Mesothelial cell of epicardium (in vitro differentiated cells): Measurements from ENCODE around the gene SIRT4. TPM values are rescaled to one million over a fixed set of nuclear protein-coding genes. Genes with fewer than 3 reads are reported as not detected.

Experiments
- DNase-seq, 2 experiments: peaks; one replicate each; pipeline ENCODE4 v3.0.0; 2021; ENCODE audit warnings: low spot score in 2 of 2; ENCODE audit not compliant: unreplicated experiment in 2 of 2
- H3K27ac Mint-ChIP-seq: 2 replicates; pipeline ENCODE4 v1.8.0; 2021; ENCODE audit warnings: mixed read lengths
- H3K27me3 Mint-ChIP-seq: 2 replicates; pipeline ENCODE4 v1.8.0; 2021; ENCODE audit warnings: low read depth, mixed read lengths
- H3K36me3 Mint-ChIP-seq: 2 replicates; pipeline ENCODE4 v1.8.0; 2021; ENCODE audit warnings: mixed read lengths
- H3K4me1 Mint-ChIP-seq: 2 replicates; pipeline ENCODE4 v1.8.0; 2021; ENCODE audit warnings: mixed read lengths
- H3K4me3 Mint-ChIP-seq: 2 replicates; pipeline ENCODE4 v1.8.0; 2021; ENCODE audit warnings: mild to moderate bottlenecking, moderate library complexity, mixed read lengths
- H3K9me3 Mint-ChIP-seq: 2 replicates; pipeline ENCODE4 v1.8.0; 2021; ENCODE audit warnings: mixed read lengths
- total RNA-seq: library from RNA; stranded (reverse); gene quantifications from 3 replicates; pipeline ENCODE4 v1.2.1, GENCODE V29; 2021
- TF ChIP-seq, protein P1 (sequence below): fragments of 200-600 bp; sonication (generic); IDR thresholded peaks from one replicate; pipeline ENCODE4 v1.5.0; 2021; ENCODE audit warnings: antibody characterized with exemption; ENCODE audit not compliant: unreplicated experiment

The SIRT4 gene
- total RNA-seq, 1 donor from 2014 or later: 3.9 TPM

DNA sequence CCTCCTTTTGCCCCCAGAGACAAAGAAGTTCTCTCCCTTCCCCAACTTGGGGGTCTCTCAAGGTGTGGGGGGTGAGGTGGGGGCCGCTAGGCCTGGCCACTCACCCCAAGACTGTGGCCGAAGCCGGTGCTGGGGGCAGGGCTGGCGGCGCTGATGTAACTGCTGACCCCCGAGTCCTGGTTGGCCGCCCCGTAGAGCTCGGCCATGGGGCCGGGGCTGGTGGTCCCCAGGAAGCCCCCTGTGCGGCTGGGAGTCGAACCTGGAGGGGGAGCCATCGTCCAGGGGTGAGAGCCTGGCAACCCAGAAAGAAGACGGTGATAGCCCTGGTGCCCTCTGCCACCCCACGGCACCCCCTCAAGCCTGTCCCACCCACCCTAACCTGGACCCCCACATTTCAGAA, 43.9 kb downstream of the SIRT4 start:
- H3K27me3 Mint-ChIP-seq: no peaks in the 10 kb centered on the region
- H3K4me3 Mint-ChIP-seq: no peak overlapping the region
- no peak for DNase-seq
- no peaks in the 10 kb centered on the region for H3K4me1 Mint-ChIP-seq
- H3K9me3 Mint-ChIP-seq: no peaks in the 10 kb centered on the region
- peaks cover 14% of the 10 kb centered on the region for H3K36me3 Mint-ChIP-seq
- TF ChIP-seq, protein P1, sequence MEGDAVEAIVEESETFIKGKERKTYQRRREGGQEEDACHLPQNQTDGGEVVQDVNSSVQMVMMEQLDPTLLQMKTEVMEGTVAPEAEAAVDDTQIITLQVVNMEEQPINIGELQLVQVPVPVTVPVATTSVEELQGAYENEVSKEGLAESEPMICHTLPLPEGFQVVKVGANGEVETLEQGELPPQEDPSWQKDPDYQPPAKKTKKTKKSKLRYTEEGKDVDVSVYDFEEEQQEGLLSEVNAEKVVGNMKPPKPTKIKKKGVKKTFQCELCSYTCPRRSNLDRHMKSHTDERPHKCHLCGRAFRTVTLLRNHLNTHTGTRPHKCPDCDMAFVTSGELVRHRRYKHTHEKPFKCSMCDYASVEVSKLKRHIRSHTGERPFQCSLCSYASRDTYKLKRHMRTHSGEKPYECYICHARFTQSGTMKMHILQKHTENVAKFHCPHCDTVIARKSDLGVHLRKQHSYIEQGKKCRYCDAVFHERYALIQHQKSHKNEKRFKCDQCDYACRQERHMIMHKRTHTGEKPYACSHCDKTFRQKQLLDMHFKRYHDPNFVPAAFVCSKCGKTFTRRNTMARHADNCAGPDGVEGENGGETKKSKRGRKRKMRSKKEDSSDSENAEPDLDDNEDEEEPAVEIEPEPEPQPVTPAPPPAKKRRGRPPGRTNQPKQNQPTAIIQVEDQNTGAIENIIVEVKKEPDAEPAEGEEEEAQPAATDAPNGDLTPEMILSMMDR: no peak
- H3K27ac Mint-ChIP-seq: no peak overlapping the region

DNA sequence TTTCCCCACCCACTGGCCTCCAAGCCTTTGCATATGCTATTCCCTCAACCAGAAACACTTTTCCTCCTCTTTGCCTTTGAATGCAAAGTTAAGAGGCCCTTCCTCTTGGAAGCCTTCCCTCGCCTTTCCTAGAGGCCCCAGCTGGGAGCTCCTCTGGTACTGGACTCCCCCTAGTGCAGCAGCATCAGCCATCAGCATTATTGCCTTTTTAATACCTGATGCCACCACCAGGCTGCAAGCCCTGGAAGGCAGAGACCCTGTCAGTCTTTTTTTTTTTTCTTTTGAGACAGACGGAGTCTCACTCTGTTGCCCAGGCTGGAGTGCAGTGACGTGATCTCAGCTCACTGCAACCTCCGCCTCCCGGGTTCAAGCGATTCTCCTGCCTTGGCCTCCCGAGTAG, 44.6 kb downstream of the SIRT4 start:
- no peaks in the 10 kb centered on the region for H3K9me3 Mint-ChIP-seq
- H3K27me3 Mint-ChIP-seq: no peaks in the 10 kb centered on the region
- H3K4me1 Mint-ChIP-seq: no peaks in the 10 kb centered on the region
- no peak overlapping the region for H3K27ac Mint-ChIP-seq
- H3K36me3 Mint-ChIP-seq: peaks cover 17% of the 10 kb centered on the region
- DNase-seq: no peak
- TF ChIP-seq, protein P1: peak; percentile 61
- no peak overlapping the region for H3K4me3 Mint-ChIP-seq

DNA sequence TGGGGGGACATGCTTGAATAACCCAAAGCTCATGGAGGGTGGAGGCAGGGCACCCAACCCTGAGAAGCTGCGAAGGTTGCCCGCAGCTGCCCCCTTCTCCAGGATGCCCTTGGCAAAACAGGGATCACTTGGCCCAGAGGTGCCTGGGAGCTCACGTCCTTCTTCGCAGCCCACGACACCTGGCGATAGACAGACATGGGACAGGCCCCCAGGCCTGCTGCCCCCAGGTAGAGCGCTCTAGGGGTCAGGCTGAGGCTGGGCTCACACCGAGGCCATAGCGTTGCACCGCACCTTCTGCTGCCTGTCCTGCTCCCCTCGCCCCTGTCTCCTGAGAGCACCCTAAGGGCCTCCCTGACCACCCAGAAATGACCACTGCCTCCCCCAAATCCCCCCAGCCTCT, 45.6 kb downstream of the SIRT4 start:
- no peak overlapping the region for H3K27ac Mint-ChIP-seq
- no peak for DNase-seq
- no peaks in the 10 kb centered on the region for H3K9me3 Mint-ChIP-seq
- H3K36me3 Mint-ChIP-seq: peaks cover 17% of the 10 kb centered on the region
- H3K4me3 Mint-ChIP-seq: no peak overlapping the region
- no peaks in the 10 kb centered on the region for H3K4me1 Mint-ChIP-seq
- H3K27me3 Mint-ChIP-seq: no peaks in the 10 kb centered on the region
- TF ChIP-seq, protein P1: no peak

DNA sequence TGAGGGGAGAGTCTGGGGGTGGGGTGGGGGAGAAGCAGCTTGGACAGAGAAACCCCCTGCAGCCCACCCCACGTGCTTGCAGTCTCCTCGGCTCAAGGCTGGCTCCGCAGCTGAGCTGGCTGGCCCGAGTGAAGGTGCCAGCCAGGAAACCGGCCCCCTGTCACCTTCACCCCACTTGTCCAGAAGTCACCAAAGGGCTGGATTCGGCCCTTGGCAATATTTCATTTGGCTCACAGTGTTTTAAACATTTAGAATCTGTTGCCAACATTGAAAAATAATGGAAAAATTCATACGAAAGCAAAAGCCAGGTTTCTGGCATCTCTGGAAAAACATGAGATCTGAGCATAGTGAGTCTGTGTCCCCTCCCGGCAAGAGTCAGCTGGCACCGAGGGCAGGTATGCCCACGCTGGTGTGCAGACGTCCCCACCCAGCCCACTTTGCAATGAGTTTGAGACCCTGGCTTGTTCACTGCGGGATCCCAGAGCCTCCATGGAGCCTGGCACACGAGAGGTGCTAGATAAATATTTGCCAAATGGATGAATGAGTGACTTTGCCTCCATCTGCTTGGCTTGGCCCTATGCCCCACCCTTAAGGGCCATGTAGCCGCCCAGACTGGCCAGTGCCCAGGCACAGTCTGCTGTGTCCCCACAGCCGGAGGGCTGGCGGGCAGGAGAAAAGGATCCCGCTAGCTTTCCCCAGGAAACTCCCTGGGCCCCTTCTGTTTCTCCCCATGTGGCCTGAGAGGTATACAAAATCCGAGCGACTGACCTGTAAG, 48.6 kb downstream of the SIRT4 start:
- Mint-ChIP-seq H3K9me3 (no peaks in the 10 kb centered on the region), H3K4me3 (no peak overlapping the region), H3K4me1 (no peaks in the 10 kb centered on the region), H3K27me3 (no peaks in the 10 kb centered on the region), H3K27ac (no peak overlapping the region), H3K36me3 (peaks cover 15% of the 10 kb centered on the region)
- no peak for DNase-seq
- TF ChIP-seq, protein P1: no peak

DNA sequence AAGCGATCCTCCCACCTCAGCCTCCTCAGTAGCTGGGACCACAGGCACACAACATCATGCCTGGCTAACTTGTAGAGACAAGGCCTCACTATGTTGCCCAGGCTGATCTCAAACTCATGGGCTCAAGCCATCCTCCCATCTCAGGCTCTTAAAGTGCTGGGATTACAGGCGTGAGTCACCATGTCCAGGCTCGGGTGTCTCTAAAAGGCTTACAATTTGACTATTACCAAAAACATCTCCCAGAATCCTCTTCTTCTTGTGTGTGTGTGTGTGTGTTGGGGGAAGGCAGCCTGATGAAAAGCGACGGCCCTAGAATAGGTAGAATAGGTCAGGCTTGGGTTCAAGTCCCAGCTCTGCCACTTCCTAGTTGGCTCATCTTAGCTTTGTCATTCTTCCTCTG, 50.0 kb downstream of the SIRT4 start:
- TF ChIP-seq, protein P1: no peak
- no peaks in the 10 kb centered on the region for H3K27me3 Mint-ChIP-seq
- no peak for DNase-seq
- no peak overlapping the region for H3K27ac Mint-ChIP-seq
- H3K9me3 Mint-ChIP-seq: no peaks in the 10 kb centered on the region
- peaks cover 2% of the 10 kb centered on the region for H3K4me1 Mint-ChIP-seq
- peaks cover 19% of the 10 kb centered on the region for H3K36me3 Mint-ChIP-seq
- no peak overlapping the region for H3K4me3 Mint-ChIP-seq
